ENCODE measurements around the gene SMCR8. TPM values are rescaled to one million over a fixed set of nuclear protein-coding genes. Genes with fewer than 3 reads are reported as not detected.
"Not testable (repeated sequence)": the region's sequence is repeated elsewhere in the genome, so short reads cannot be mapped to it uniquely, and the experiment has no call there.

SMCR8 gene
- total RNA-seq, 1 donor from 2014 or later: 20.3 TPM

- H4K20me1 ChIP-seq (ENCODE audit: insufficient read depth, low read length): no peaks in the 10 kb centered on the region
- H3K9ac ChIP-seq (ENCODE audit: low read length): no peak overlapping the region
- no peaks in the 10 kb centered on the region for H3K4me1 ChIP-seq (ENCODE audit: insufficient read depth, low read length)
- H3K27me3 ChIP-seq (ENCODE audit: insufficient read depth, low read length): no peaks in the 10 kb centered on the region
- no peaks in the 10 kb centered on the region for H3K36me3 ChIP-seq (ENCODE audit: insufficient read depth, low read length)
- H2AFZ ChIP-seq (ENCODE audit: low read depth, low read length): no peak overlapping the region
- DNase-seq (ENCODE audit: low read depth): no peak
- no peak for FAIRE-seq
- H3K79me2 ChIP-seq (ENCODE audit: insufficient read depth, low read length): no peaks in the 10 kb centered on the region
- Mint-ChIP-seq H3K27me3 (ENCODE audit: low read depth, unreplicated experiment) (peaks cover 17% of the 10 kb centered on the region), H3K27ac (ENCODE audit: unreplicated experiment) (no peak overlapping the region), H3K4me1 (ENCODE audit: low read depth, unreplicated experiment) (no peaks in the 10 kb centered on the region), H3K36me3 (ENCODE audit: low read depth, unreplicated experiment) (no peaks in the 10 kb centered on the region), H3K9me3 (ENCODE audit: unreplicated experiment) (peaks cover 4% of the 10 kb centered on the region), H3K4me3 (ENCODE audit: unreplicated experiment) (no peak overlapping the region)
- no peak overlapping the region for H3K4me2 ChIP-seq (ENCODE audit: low read length)
- H3K27ac ChIP-seq (ENCODE audit: low read depth, low read length): no peak overlapping the region
- H3K9me3 ChIP-seq (ENCODE audit: insufficient read depth, low read depth, low read length): no peaks in the 10 kb centered on the region
- H3K4me3 ChIP-seq (ENCODE audit: insufficient read depth, low read depth, low read length): no peak overlapping the region
- TF ChIP-seq CTCF (IDR thresholded peaks at IDR 0.05; ENCODE audit: insufficient read depth, low read depth, low read length): no peak
- no peak for TF ChIP-seq EZH2 (IDR thresholded peaks at IDR 0.05; ENCODE audit: insufficient read depth, low read length)
Observed at GRCh38 chr17:18371455-18371854, 56.4 kb downstream of the SMCR8 start.

- peaks cover 17% of the 10 kb centered on the region for H3K27me3 Mint-ChIP-seq (ENCODE audit: low read depth, unreplicated experiment)
- not testable (repeated sequence) for H4K20me1 ChIP-seq (ENCODE audit: insufficient read depth, low read length); H3K36me3 ChIP-seq (ENCODE audit: insufficient read depth, low read length); H3K79me2 ChIP-seq (ENCODE audit: insufficient read depth, low read length); H3K4me1 ChIP-seq (ENCODE audit: insufficient read depth, low read length); DNase-seq (ENCODE audit: low read depth); H3K27me3 ChIP-seq (ENCODE audit: insufficient read depth, low read length); FAIRE-seq; H3K4me2 ChIP-seq (ENCODE audit: low read length); H3K4me3 ChIP-seq (ENCODE audit: insufficient read depth, low read depth, low read length); H3K9ac ChIP-seq (ENCODE audit: low read length); H3K27ac Mint-ChIP-seq (ENCODE audit: unreplicated experiment); H2AFZ ChIP-seq (ENCODE audit: low read depth, low read length); H3K9me3 ChIP-seq (ENCODE audit: insufficient read depth, low read depth, low read length); H3K4me1 Mint-ChIP-seq (ENCODE audit: low read depth, unreplicated experiment); H3K27ac ChIP-seq (ENCODE audit: low read depth, low read length); H3K36me3 Mint-ChIP-seq (ENCODE audit: low read depth, unreplicated experiment); H3K9me3 Mint-ChIP-seq (ENCODE audit: unreplicated experiment); H3K4me3 Mint-ChIP-seq (ENCODE audit: unreplicated experiment)
Observed at GRCh38 chr17:18373181-18373580, 58.1 kb downstream of the SMCR8 start.

GRCh38 chr17:18374216-18374615, 59.1 kb downstream of the SMCR8 start:
- Histone ChIP-seq H3K4me3 (ENCODE audit: insufficient read depth, low read depth, low read length) (no peak overlapping the region), H2AFZ (ENCODE audit: low read depth, low read length) (no peak overlapping the region), H3K4me2 (ENCODE audit: low read length) (no peak overlapping the region), H3K9ac (ENCODE audit: low read length) (no peak overlapping the region), H3K36me3 (ENCODE audit: insufficient read depth, low read length) (no peaks in the 10 kb centered on the region), H3K79me2 (ENCODE audit: insufficient read depth, low read length) (no peaks in the 10 kb centered on the region), H4K20me1 (ENCODE audit: insufficient read depth, low read length) (no peaks in the 10 kb centered on the region), H3K4me1 (ENCODE audit: insufficient read depth, low read length) (no peaks in the 10 kb centered on the region), H3K27me3 (ENCODE audit: insufficient read depth, low read length) (no peaks in the 10 kb centered on the region), H3K9me3 (ENCODE audit: insufficient read depth, low read depth, low read length) (no peaks in the 10 kb centered on the region), H3K27ac (ENCODE audit: low read depth, low read length) (no peak overlapping the region)
- H3K4me3 Mint-ChIP-seq (ENCODE audit: unreplicated experiment): no peak overlapping the region
- H3K27ac Mint-ChIP-seq (ENCODE audit: unreplicated experiment): no peak overlapping the region
- H3K36me3 Mint-ChIP-seq (ENCODE audit: low read depth, unreplicated experiment): no peaks in the 10 kb centered on the region
- no peaks in the 10 kb centered on the region for H3K4me1 Mint-ChIP-seq (ENCODE audit: low read depth, unreplicated experiment)
- FAIRE-seq (no peak), DNase-seq (ENCODE audit: low read depth) (no peak)
- H3K9me3 Mint-ChIP-seq (ENCODE audit: unreplicated experiment): peaks cover 4% of the 10 kb centered on the region
- peaks cover 17% of the 10 kb centered on the region for H3K27me3 Mint-ChIP-seq (ENCODE audit: low read depth, unreplicated experiment)
- TF ChIP-seq EZH2 (IDR thresholded peaks at IDR 0.05; ENCODE audit: insufficient read depth, low read length): no peak
- TF ChIP-seq CTCF (IDR thresholded peaks at IDR 0.05; ENCODE audit: insufficient read depth, low read depth, low read length): no peak

Small RNA genes lying within 50 kb of the gene (microRNA-seq; reads per million reads assigned to microRNA genes)
- gene MIR6778: not detected

Other genes starting within 250 kb of the SMCR8 start
- 32.2 and 35.0 TPM in 2 replicates for gene DRG2, start 227.3 kb upstream of the SMCR8 start, total RNA-seq
- gene MYO15A, start 206.5 kb upstream of the SMCR8 start, total RNA-seq: 0.32 and 0.48 TPM in 2 replicates
- 92.6 and 104 TPM in 2 replicates for gene ALKBH5, start 131.5 kb upstream of the SMCR8 start, total RNA-seq
- gene LLGL1, start 89.7 kb upstream of the SMCR8 start, total RNA-seq: 43.5 and 44.6 TPM in 2 replicates
- 227 and 257 TPM in 2 replicates for gene FLII, start 56.6 kb upstream of the SMCR8 start, total RNA-seq
- 11.6 and 14.1 TPM in 2 replicates for gene MIEF2, start 54.6 kb upstream of the SMCR8 start, total RNA-seq
- 28.8 and 31.0 TPM in 2 replicates for gene TOP3A, start 299 bp upstream of the SMCR8 start, total RNA-seq
- gene SHMT1, start 48.3 kb downstream of the SMCR8 start, total RNA-seq: 5.1 and 6.4 TPM in 2 replicates
- not detected in 2 replicates for gene EVPLL, start 62.5 kb downstream of the SMCR8 start, total RNA-seq
- not detected in 2 replicates for gene LGALS9C, start 161.5 kb downstream of the SMCR8 start, total RNA-seq